ENCODE data around the gene DARS1. TPM values are rescaled to one million over a fixed set of nuclear protein-coding genes. Genes with fewer than 3 reads are reported as not detected.

DARS1 gene
- total RNA-seq (100 to 1,000 TPM; 143 to 146 TPM), polyA plus RNA-seq (102 TPM)

GRCh38 chr2:135985018-135985825 lies at the start of gene DARS1:
DARS1 (minus strand) TSS chr2:135985626; CDS start chr2:135985468, 158 bp downstream.
- peak within 1 kb of the TSS; percentile 90 to 100 (median 99) for H3K27ac Mint-ChIP-seq
- ChIA-PET CTCF (interaction anchor here (0.6 to 1.7 kb wide), 8 partner anchors 9 to 400 kb away, joined by 3 to 5 read pairs (median 3); no protein-coding TSS in a partner anchor), POLR2A (interaction anchor here (1.0 to 1.3 kb wide), 4 partner anchors 12 to 132 kb away, joined by 3 read pairs; no protein-coding TSS in a partner anchor)
- H3K4me1 Mint-ChIP-seq: peaks cover 30 to 60% (median 58%) of the 10 kb centered on the region in 3 donors
- Histone ChIP-seq H3K27ac (ENCODE audit: low read depth, low read length) (peak within 1 kb of the TSS; percentile 95), H3K4me1 (ENCODE audit: insufficient read depth, low read length) (peaks cover 25% of the 10 kb centered on the region), H3K4me3 (ENCODE audit: low read length) (peak within 1 kb of the TSS; percentile 57), H3K36me3 (ENCODE audit: insufficient read depth, low read length) (no peaks in the 10 kb centered on the region), H3K27me3 (ENCODE audit: insufficient read depth, low read length, poor library complexity, severe bottlenecking) (no peaks in the 10 kb centered on the region), H3K9me3 (ENCODE audit: low read length) (no peaks in the 10 kb centered on the region)
- peaks cover 0 to 2% (median 0%) of the 10 kb centered on the region in 5 donors for H3K9me3 Mint-ChIP-seq
- peaks cover 0 to 36% (median 1%) of the 10 kb centered on the region in 3 donors for H3K36me3 Mint-ChIP-seq
- peak; percentile 68 to 87 (median 80) for DNase-seq
- H3K4me3 Mint-ChIP-seq: peak within 1 kb of the TSS; percentile 95 to 98 (median 98)
- no peaks in the 10 kb centered on the region for H3K27me3 Mint-ChIP-seq

GRCh38 chr2:136034629-136035028 lies 49.2 kb upstream of the DARS1 start:
- ChIA-PET POLR2A (no interaction called here), CTCF (no interaction called here)
- H3K4me1 Mint-ChIP-seq: no peaks in the 10 kb centered on the region
- Histone ChIP-seq H3K27me3 (ENCODE audit: insufficient read depth, low read length, poor library complexity, severe bottlenecking) (no peaks in the 10 kb centered on the region), H3K9me3 (ENCODE audit: low read length) (no peaks in the 10 kb centered on the region), H3K36me3 (ENCODE audit: insufficient read depth, low read length) (no peaks in the 10 kb centered on the region), H3K4me3 (ENCODE audit: low read length) (no peak overlapping the region), H3K27ac (ENCODE audit: low read depth, low read length) (no peak overlapping the region), H3K4me1 (ENCODE audit: insufficient read depth, low read length) (no peaks in the 10 kb centered on the region)
- H3K27ac Mint-ChIP-seq: peak overlapping the region in 1 of 8 donors; percentile 48
- DNase-seq: no peak
- no peaks in the 10 kb centered on the region for H3K27me3 Mint-ChIP-seq
- peaks cover 0 to 4% (median 0%) of the 10 kb centered on the region in 5 donors for H3K9me3 Mint-ChIP-seq
- no peaks in the 10 kb centered on the region for H3K36me3 Mint-ChIP-seq
- H3K4me3 Mint-ChIP-seq: no peak overlapping the region

- no peaks in the 10 kb centered on the region for H3K36me3 Mint-ChIP-seq
- Histone ChIP-seq H3K4me3 (ENCODE audit: low read length) (no peak overlapping the region), H3K4me1 (ENCODE audit: insufficient read depth, low read length) (no peaks in the 10 kb centered on the region), H3K27me3 (ENCODE audit: insufficient read depth, low read length, poor library complexity, severe bottlenecking) (no peaks in the 10 kb centered on the region), H3K9me3 (ENCODE audit: low read length) (no peaks in the 10 kb centered on the region), H3K27ac (ENCODE audit: low read depth, low read length) (no peak overlapping the region), H3K36me3 (ENCODE audit: insufficient read depth, low read length) (no peaks in the 10 kb centered on the region)
- no peak overlapping the region for H3K4me3 Mint-ChIP-seq
- H3K9me3 Mint-ChIP-seq: no peaks in the 10 kb centered on the region
- H3K27me3 Mint-ChIP-seq: peaks cover 0 to under 1% of the 10 kb centered on the region in 2 donors
- no peak overlapping the region for H3K27ac Mint-ChIP-seq
- DNase-seq: no peak
- POLR2A ChIA-PET: no interaction called here
- CTCF ChIA-PET: interaction anchor here (0.9 kb wide), 1 partner anchor 351 kb away, joined by 3 read pairs; no protein-coding TSS in a partner anchor
- no peaks in the 10 kb centered on the region for H3K4me1 Mint-ChIP-seq
Observed at GRCh38 chr2:136032817-136033535, 47.5 kb upstream of the DARS1 start.

- no peaks in the 10 kb centered on the region for H3K36me3 Mint-ChIP-seq
- Histone ChIP-seq H3K36me3 (ENCODE audit: insufficient read depth, low read length) (no peaks in the 10 kb centered on the region), H3K9me3 (ENCODE audit: low read length) (no peaks in the 10 kb centered on the region), H3K27ac (ENCODE audit: low read depth, low read length) (no peak overlapping the region), H3K4me3 (ENCODE audit: low read length) (no peak overlapping the region), H3K4me1 (ENCODE audit: insufficient read depth, low read length) (no peaks in the 10 kb centered on the region), H3K27me3 (ENCODE audit: insufficient read depth, low read length, poor library complexity, severe bottlenecking) (no peaks in the 10 kb centered on the region)
- CTCF ChIA-PET: no interaction called here
- H3K27me3 Mint-ChIP-seq: peaks cover 0 to 2% of the 10 kb centered on the region in 2 donors
- POLR2A ChIA-PET: no interaction called here
- no peaks in the 10 kb centered on the region for H3K4me1 Mint-ChIP-seq
- no peak overlapping the region for H3K4me3 Mint-ChIP-seq
- DNase-seq: no peak
- H3K9me3 Mint-ChIP-seq: no peaks in the 10 kb centered on the region
- H3K27ac Mint-ChIP-seq: peak overlapping the region in 1 of 8 donors; percentile 53
Observed at GRCh38 chr2:136032192-136032591, 46.8 kb upstream of the DARS1 start.

GRCh38 chr2:136031711-136032110 lies 46.3 kb upstream of the DARS1 start:
- no peak for DNase-seq
- no peak overlapping the region for H3K4me3 Mint-ChIP-seq
- Histone ChIP-seq H3K36me3 (ENCODE audit: insufficient read depth, low read length) (no peaks in the 10 kb centered on the region), H3K9me3 (ENCODE audit: low read length) (no peaks in the 10 kb centered on the region), H3K4me3 (ENCODE audit: low read length) (no peak overlapping the region), H3K27me3 (ENCODE audit: insufficient read depth, low read length, poor library complexity, severe bottlenecking) (no peaks in the 10 kb centered on the region), H3K4me1 (ENCODE audit: insufficient read depth, low read length) (no peaks in the 10 kb centered on the region), H3K27ac (ENCODE audit: low read depth, low read length) (no peak overlapping the region)
- H3K27me3 Mint-ChIP-seq: peaks cover 0 to 2% of the 10 kb centered on the region in 2 donors
- no peaks in the 10 kb centered on the region for H3K4me1 Mint-ChIP-seq
- ChIA-PET POLR2A (no interaction called here), CTCF (no interaction called here)
- H3K9me3 Mint-ChIP-seq: no peaks in the 10 kb centered on the region
- peak overlapping the region in 1 of 8 donors; percentile 43 for H3K27ac Mint-ChIP-seq
- no peaks in the 10 kb centered on the region for H3K36me3 Mint-ChIP-seq

- Mint-ChIP-seq H3K27me3 (peaks cover 0 to 2% of the 10 kb centered on the region in 2 donors), H3K9me3 (no peaks in the 10 kb centered on the region), H3K27ac (no peak overlapping the region), H3K4me3 (no peak overlapping the region), H3K36me3 (no peaks in the 10 kb centered on the region), H3K4me1 (no peaks in the 10 kb centered on the region)
- POLR2A ChIA-PET: no interaction called here
- no peaks in the 10 kb centered on the region for H3K4me1 ChIP-seq (ENCODE audit: insufficient read depth, low read length)
- no peaks in the 10 kb centered on the region for H3K36me3 ChIP-seq (ENCODE audit: insufficient read depth, low read length)
- no peak overlapping the region for H3K4me3 ChIP-seq (ENCODE audit: low read length)
- no peaks in the 10 kb centered on the region for H3K27me3 ChIP-seq (ENCODE audit: insufficient read depth, low read length, poor library complexity, severe bottlenecking)
- DNase-seq: no peak
- no peaks in the 10 kb centered on the region for H3K9me3 ChIP-seq (ENCODE audit: low read length)
- no peak overlapping the region for H3K27ac ChIP-seq (ENCODE audit: low read depth, low read length)
- CTCF ChIA-PET: no interaction called here
Observed at GRCh38 chr2:136030406-136030805, 45.0 kb upstream of the DARS1 start.

- H3K27ac Mint-ChIP-seq: no peak overlapping the region
- H3K4me3 Mint-ChIP-seq: no peak overlapping the region
- H3K27me3 ChIP-seq (ENCODE audit: insufficient read depth, low read length, poor library complexity, severe bottlenecking): no peaks in the 10 kb centered on the region
- H3K27ac ChIP-seq (ENCODE audit: low read depth, low read length): no peak overlapping the region
- peaks cover 0 to 2% of the 10 kb centered on the region in 2 donors for H3K27me3 Mint-ChIP-seq
- H3K36me3 ChIP-seq (ENCODE audit: insufficient read depth, low read length): no peaks in the 10 kb centered on the region
- no peaks in the 10 kb centered on the region for H3K9me3 Mint-ChIP-seq
- no peaks in the 10 kb centered on the region for H3K4me1 Mint-ChIP-seq
- no peaks in the 10 kb centered on the region for H3K36me3 Mint-ChIP-seq
- H3K9me3 ChIP-seq (ENCODE audit: low read length): no peaks in the 10 kb centered on the region
- POLR2A ChIA-PET: no interaction called here
- H3K4me3 ChIP-seq (ENCODE audit: low read length): no peak overlapping the region
- H3K4me1 ChIP-seq (ENCODE audit: insufficient read depth, low read length): no peaks in the 10 kb centered on the region
- CTCF ChIA-PET: interaction anchor here (0.9 kb wide), 1 partner anchor 27 kb away, joined by 3 read pairs; no protein-coding TSS in a partner anchor
- no peak for DNase-seq
Observed at GRCh38 chr2:136029149-136029548, 43.7 kb upstream of the DARS1 start.

GRCh38 chr2:136028001-136028400 lies 42.6 kb upstream of the DARS1 start:
- no peaks in the 10 kb centered on the region for H3K36me3 ChIP-seq (ENCODE audit: insufficient read depth, low read length)
- no peak for DNase-seq
- Mint-ChIP-seq H3K36me3 (no peaks in the 10 kb centered on the region), H3K4me3 (no peak overlapping the region), H3K27me3 (peaks cover 0 to 2% of the 10 kb centered on the region in 2 donors), H3K4me1 (no peaks in the 10 kb centered on the region), H3K9me3 (no peaks in the 10 kb centered on the region), H3K27ac (no peak overlapping the region)
- CTCF ChIA-PET: no interaction called here
- no peak overlapping the region for H3K27ac ChIP-seq (ENCODE audit: low read depth, low read length)
- no peaks in the 10 kb centered on the region for H3K4me1 ChIP-seq (ENCODE audit: insufficient read depth, low read length)
- no peaks in the 10 kb centered on the region for H3K27me3 ChIP-seq (ENCODE audit: insufficient read depth, low read length, poor library complexity, severe bottlenecking)
- H3K4me3 ChIP-seq (ENCODE audit: low read length): no peak overlapping the region
- H3K9me3 ChIP-seq (ENCODE audit: low read length): no peaks in the 10 kb centered on the region
- POLR2A ChIA-PET: no interaction called here

Data from CD8-positive, alpha-beta memory T cell (primary cell).